ENCODE results near the gene HDHD2. TPM values are rescaled to one million over a fixed set of nuclear protein-coding genes. Genes with fewer than 3 reads are reported as not detected.
"Not testable (repeated sequence)": the region's sequence is repeated elsewhere in the genome, so short reads cannot be mapped to it uniquely, and the experiment has no call there.

The HDHD2 gene
- total and polyA plus RNA-seq, 5 donors, result 23.0 to 39.9 (median 35.4) TPM

DNA sequence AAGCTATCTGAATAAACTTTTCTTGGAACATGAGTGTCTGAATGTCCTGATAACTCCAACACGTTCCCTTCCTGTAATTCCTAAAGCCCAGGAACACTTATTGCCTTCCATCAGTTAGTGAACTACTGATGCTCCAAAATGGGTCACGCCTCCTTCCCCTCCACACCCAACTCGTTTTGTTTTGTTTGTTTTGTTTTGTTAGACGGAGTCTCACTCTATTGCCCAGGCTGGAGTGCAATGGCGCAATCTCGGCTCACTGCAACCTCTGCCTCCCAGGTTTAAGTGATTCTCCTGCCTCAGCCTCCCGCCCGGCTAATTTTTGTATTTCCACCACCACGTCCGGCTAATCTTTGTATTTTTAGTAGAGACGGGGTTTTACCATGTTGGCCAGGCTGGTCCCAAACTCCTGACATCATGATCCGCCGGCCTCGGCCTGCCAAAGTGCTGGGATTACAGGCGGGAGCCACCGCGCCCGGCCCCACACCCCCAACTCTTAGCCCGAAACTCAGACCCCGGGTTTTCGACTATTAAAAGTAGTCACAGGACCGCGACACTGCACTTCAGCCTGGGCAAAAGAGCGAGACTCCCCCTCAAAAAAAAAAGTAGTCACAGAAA, 25.1 kb upstream of the HDHD2 start:
- WGBS, result 4% methylated on average over 24 of the region's 24 CpGs
- peaks cover 8% of the 10 kb centered on the region for H3K4me1 ChIP-seq (ENCODE audit: control insufficient read depth, insufficient read depth, low read length)
- intact Hi-C loops (cut with DNase I), result no loop called here
- H3K9me3 ChIP-seq (ENCODE audit: control insufficient read depth, low read length), result no peaks in the 10 kb centered on the region
- ATAC-seq (peak; percentile 12 to 36), DNase-seq (peak; percentile 20 to 60 (median 49))
- H3K27ac ChIP-seq (ENCODE audit: low read length), result no peak overlapping the region
- H3K4me3 ChIP-seq (ENCODE audit: low read length), result peak overlapping the region; percentile 96
- H3K27me3 ChIP-seq (ENCODE audit: control insufficient read depth, insufficient read depth), result no peaks in the 10 kb centered on the region

DNA sequence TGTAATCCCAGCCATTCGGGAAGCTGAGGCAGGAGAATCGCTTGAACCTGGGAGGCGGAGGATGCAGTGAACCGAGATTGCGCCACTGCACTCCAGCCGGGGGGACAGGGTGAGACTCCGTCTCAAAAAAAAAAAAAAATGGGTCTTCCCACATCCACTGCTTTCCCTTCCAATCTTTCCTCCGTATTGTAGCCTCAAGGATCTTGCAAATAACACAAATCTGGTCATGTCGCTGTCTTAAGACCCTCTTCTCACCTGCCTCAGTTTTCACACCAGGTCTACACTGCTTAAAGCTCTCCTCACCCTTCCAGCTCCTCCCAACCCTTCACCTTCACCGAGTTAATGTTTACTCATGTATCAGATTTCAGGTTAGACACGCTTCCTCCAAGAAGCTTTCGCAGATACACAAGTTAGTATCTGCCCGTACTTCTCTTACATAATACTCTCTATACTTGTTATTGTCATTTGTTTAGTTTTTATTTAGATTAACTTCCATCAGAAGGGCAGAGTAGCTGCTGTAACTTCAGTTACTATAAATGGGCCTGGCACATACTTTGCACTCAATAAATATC, 24.3 kb upstream of the HDHD2 start:
- peaks cover 8% of the 10 kb centered on the region for H3K4me1 ChIP-seq (ENCODE audit: control insufficient read depth, insufficient read depth, low read length)
- ATAC-seq (no peak), DNase-seq (no peak)
- no peaks in the 10 kb centered on the region for H3K27me3 ChIP-seq (ENCODE audit: control insufficient read depth, insufficient read depth)
- H3K4me3 ChIP-seq (ENCODE audit: low read length), result peak overlapping the region; percentile 96
- intact Hi-C loops (cut with DNase I), result no loop called here
- WGBS, result 80% methylated on average over 13 of the region's 13 CpGs
- no peaks in the 10 kb centered on the region for H3K9me3 ChIP-seq (ENCODE audit: control insufficient read depth, low read length)
- no peak overlapping the region for H3K27ac ChIP-seq (ENCODE audit: low read length)

DNA sequence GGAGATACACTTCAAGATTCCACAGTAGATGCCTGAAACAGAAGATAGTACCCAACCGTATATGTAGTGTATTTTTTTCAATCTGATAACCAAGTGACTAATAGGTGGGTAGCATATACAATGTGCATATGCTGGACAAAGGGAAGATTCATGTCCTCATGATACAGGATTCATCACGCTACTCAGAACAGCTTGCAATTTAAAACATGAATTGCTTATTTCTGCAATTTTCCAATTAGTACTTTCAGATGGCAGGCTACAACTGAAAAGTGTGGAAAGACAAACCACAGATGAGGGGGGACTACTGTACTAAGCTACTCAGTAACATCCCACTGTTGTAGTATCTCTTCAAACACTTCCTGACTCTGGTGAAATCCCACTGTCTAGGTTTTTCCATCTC, 22.2 kb upstream of the HDHD2 start:
- H3K27me3 ChIP-seq (ENCODE audit: control insufficient read depth, insufficient read depth), result no peaks in the 10 kb centered on the region
- DNase-seq, result no peak
- peaks cover 8% of the 10 kb centered on the region for H3K4me1 ChIP-seq (ENCODE audit: control insufficient read depth, insufficient read depth, low read length)
- WGBS, result 76% methylated on average over 2 of the region's 2 CpGs
- H3K4me3 ChIP-seq (ENCODE audit: low read length), result no peak overlapping the region
- H3K9me3 ChIP-seq (ENCODE audit: control insufficient read depth, low read length), result no peaks in the 10 kb centered on the region
- no peak overlapping the region for H3K27ac ChIP-seq (ENCODE audit: low read length)
- no peak for ATAC-seq
- intact Hi-C loops (cut with DNase I), result no loop called here

DNA sequence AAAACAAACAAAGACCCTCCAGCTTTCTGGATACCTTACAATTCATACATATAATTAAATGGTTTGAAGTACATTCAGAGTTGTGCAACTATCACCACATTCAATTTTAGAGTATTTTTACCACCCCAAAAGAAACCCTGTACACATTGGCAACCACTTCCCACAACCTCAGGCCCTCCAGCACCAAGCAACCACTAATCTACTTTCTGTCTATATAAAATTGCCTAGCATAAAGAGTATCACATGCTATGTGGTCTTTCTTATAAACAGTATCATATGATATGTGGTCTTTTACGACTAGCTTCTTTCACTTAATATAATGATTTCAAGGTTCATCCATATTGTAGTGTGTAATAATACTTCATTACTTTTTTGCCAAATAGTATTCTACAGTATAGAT, 18.6 kb upstream of the HDHD2 start:
- H3K4me1 ChIP-seq (ENCODE audit: control insufficient read depth, insufficient read depth, low read length), result peaks cover 6% of the 10 kb centered on the region
- intact Hi-C loops (cut with DNase I), result no loop called here
- WGBS, result 81% methylated on average over 1 of the region's 1 CpG

DNA sequence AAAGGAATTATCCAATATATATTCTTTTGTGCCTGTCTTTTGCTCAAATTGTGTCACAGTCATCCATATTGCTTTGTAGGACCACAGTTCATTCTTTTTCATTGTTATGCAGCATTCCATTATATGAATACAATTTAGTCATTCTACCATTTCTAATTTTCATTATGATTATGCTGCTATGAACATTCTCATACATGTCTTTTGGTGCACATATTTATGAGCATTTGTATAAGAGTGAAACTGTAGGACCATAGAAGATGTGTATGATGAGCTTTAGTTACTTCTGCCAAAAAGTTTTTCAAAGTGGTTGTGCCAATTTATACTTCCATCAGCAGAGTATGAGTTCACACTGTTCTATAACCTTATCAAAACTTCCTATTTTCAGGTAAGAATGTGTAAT, 18.2 kb upstream of the HDHD2 start:
- no peak overlapping the region for H3K4me3 ChIP-seq (ENCODE audit: low read length)
- H3K27me3 ChIP-seq (ENCODE audit: control insufficient read depth, insufficient read depth), result no peaks in the 10 kb centered on the region
- intact Hi-C loops (cut with DNase I), result no loop called here
- H3K27ac ChIP-seq (ENCODE audit: low read length), result no peak overlapping the region
- H3K9me3 ChIP-seq (ENCODE audit: control insufficient read depth, low read length), result no peaks in the 10 kb centered on the region
- DNase-seq (no peak), ATAC-seq (no peak)
- peaks cover 3% of the 10 kb centered on the region for H3K4me1 ChIP-seq (ENCODE audit: control insufficient read depth, insufficient read depth, low read length)

More for the DNA sequence above, 18.6 kb upstream of the HDHD2 start:
- H3K4me3 ChIP-seq (ENCODE audit: low read length), result no peak overlapping the region
- no peaks in the 10 kb centered on the region for H3K27me3 ChIP-seq (ENCODE audit: control insufficient read depth, insufficient read depth)
- H3K27ac ChIP-seq (ENCODE audit: low read length), result no peak overlapping the region
- no peak for DNase-seq
- H3K9me3 ChIP-seq (ENCODE audit: control insufficient read depth, low read length), result no peaks in the 10 kb centered on the region
- no peak for ATAC-seq

DNA sequence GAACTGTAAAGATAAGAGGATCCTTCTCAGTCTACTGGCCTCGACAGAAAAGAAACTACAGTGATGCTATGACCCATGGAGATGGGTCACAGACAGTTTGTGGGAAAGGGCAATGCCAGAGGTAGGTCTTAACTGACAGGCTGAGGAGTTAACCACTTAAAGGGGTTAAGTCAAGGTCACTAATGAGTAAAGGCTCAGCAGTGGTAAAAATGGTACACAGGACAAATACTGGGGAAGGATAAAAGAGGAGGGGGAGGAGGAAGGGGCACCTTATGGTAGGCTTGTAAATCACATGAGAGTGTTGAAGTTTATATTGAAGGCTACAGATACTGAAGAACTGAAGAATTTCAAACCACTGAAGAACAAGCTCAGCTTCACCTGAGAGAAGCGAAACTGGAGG, 16.0 kb upstream of the HDHD2 start:
- 74% methylated on average over 2 of the region's 2 CpGs for WGBS
- intact Hi-C loops (cut with DNase I), result no loop called here
- no peak for ATAC-seq

DNA sequence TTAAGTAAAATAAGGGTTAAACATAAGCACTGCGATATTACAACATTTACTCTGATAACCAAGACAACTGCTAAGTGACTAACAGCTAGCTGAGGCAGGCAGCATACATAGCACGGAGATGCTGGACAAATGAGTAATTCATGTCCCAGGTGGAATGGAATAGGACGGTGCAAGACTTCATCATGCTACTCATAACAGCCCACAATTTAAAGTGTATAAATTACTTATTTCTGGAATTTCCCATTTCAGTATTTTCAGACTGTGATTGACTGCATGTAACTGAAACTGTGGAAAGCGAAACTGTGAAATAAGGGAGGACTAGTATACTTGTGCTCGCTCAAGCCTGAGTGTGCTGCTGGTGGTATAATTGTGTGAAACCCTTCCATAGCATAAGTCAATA, 12.9 kb upstream of the HDHD2 start:
- ATAC-seq (no peak), DNase-seq (no peak)
- Histone ChIP-seq H3K27me3 (ENCODE audit: control insufficient read depth, insufficient read depth) (no peaks in the 10 kb centered on the region), H3K27ac (ENCODE audit: low read length) (no peak overlapping the region), H3K4me1 (ENCODE audit: control insufficient read depth, insufficient read depth, low read length) (peaks cover 3% of the 10 kb centered on the region), H3K9me3 (ENCODE audit: control insufficient read depth, low read length) (no peaks in the 10 kb centered on the region), H3K4me3 (ENCODE audit: low read length) (no peak overlapping the region)
- 77% methylated on average over 5 of the region's 5 CpGs for WGBS
- intact Hi-C loops (cut with DNase I), result no loop called here

More for the DNA sequence above, 16.0 kb upstream of the HDHD2 start:
- Histone ChIP-seq H3K4me3 (ENCODE audit: low read length) (no peak overlapping the region), H3K27me3 (ENCODE audit: control insufficient read depth, insufficient read depth) (no peaks in the 10 kb centered on the region), H3K27ac (ENCODE audit: low read length) (no peak overlapping the region), H3K4me1 (ENCODE audit: control insufficient read depth, insufficient read depth, low read length) (peaks cover 3% of the 10 kb centered on the region), H3K9me3 (ENCODE audit: control insufficient read depth, low read length) (no peaks in the 10 kb centered on the region)
- no peak for DNase-seq

DNA sequence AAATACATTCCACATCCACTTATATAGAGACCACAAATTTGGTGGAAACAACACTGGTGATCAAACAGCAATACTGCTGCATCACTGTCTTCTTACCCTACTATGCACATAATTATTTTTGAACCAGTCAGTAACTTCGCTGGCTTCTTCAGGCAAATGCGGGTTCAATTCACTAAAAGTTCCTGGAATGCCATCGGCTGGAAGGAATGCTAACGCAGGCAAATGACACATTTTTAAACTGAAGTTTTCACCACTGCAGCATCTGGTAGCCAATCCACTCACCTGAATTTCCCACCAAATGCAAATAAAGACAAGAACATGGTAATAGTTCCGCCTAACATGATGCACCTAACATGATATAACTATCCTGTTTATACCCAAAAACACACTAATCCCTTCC, 10.0 kb upstream of the HDHD2 start:
- WGBS, result 98% methylated on average over 5 of the region's 5 CpGs
- H3K27me3 ChIP-seq (ENCODE audit: control insufficient read depth, insufficient read depth), result no peaks in the 10 kb centered on the region
- H3K4me3 ChIP-seq (ENCODE audit: low read length), result no peak overlapping the region
- DNase-seq (no peak), ATAC-seq (no peak)
- H3K4me1 ChIP-seq (ENCODE audit: control insufficient read depth, insufficient read depth, low read length), result no peaks in the 10 kb centered on the region
- no peaks in the 10 kb centered on the region for H3K9me3 ChIP-seq (ENCODE audit: control insufficient read depth, low read length)
- intact Hi-C loops (cut with DNase I), result no loop called here
- no peak overlapping the region for H3K27ac ChIP-seq (ENCODE audit: low read length)

DNA sequence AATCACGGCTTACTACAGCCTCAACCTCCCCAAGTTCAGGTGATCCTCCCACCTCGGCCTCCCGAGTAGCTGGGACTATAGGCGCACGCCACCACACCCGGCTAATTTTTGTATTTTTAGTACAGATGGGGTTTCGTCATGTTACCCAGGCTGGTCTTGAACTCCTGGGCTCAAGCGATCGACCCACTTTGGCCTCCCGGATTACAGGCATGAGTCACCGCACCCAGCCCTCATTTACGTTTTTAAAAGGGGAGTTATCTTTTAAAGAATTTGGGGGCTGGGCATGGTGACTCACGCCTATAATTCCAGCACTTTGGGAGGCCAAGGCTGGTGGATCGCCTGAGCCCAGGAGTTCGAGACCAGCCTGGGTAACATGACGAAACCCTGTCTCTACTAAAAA, 8.1 kb upstream of the HDHD2 start:
- ATAC-seq; H3K4me1 ChIP-seq (ENCODE audit: control insufficient read depth, insufficient read depth, low read length); DNase-seq; intact Hi-C loops (cut with DNase I); H3K27ac ChIP-seq (ENCODE audit: low read length); H3K9me3 ChIP-seq (ENCODE audit: control insufficient read depth, low read length); H3K27me3 ChIP-seq (ENCODE audit: control insufficient read depth, insufficient read depth); H3K4me3 ChIP-seq (ENCODE audit: low read length): not testable (repeated sequence)
- 93% methylated on average over 16 of the region's 16 CpGs for WGBS

DNA sequence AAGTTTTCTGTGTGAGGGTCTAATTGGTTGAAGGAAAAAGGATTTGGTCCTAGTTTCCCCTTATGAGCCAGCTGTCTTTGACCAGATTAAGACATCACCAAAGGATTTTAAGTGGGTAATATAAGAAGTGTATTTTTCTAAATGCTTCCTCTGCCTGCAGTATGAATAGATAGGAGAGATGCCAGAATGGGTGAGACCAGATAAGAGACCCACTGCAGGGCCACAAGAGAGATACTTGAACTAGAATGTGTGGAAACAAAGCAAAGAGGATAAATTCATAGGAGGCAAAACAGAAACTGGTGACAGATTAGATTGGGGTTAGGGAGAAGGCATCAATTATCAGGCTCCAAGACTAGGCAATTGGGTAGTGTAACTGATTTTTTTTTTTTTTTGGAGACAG, 1.1 kb upstream of the HDHD2 start:
- DNase-seq (no peak), ATAC-seq (no peak)
- no peaks in the 10 kb centered on the region for H3K9me3 ChIP-seq (ENCODE audit: control insufficient read depth, low read length)
- H3K4me3 ChIP-seq (ENCODE audit: low read length), result no peak overlapping the region
- peak overlapping the region; percentile 80 for H3K27ac ChIP-seq (ENCODE audit: low read length)
- intact Hi-C loops (cut with DNase I), result no loop called here
- no peaks in the 10 kb centered on the region for H3K27me3 ChIP-seq (ENCODE audit: control insufficient read depth, insufficient read depth)
- H3K4me1 ChIP-seq (ENCODE audit: control insufficient read depth, insufficient read depth, low read length), result peaks cover 2% of the 10 kb centered on the region

DNA sequence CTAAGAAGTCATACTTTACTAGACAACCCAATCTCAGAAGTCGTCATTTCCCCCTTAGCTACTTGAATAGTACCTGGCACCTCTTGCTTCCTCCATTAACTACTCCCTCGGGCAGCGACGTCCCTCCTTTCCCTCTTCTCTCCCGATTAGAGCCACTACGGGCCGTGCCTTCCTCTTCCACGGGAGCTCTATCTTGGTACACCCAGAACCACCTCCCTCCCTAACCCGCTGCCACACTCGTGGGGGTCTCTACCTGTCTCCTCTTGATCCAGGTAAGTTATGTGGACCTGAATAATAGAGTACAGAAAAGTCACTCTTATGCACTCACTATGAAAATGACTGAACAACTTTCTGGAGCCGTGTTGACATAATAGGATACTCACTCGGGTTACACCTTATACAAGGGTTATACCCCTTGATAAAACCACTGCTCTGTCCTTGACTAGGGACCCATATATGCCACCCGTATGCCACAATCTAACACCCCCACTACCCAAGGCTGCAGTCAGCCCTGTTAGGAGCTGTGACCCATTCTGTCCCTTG, 595 bp upstream of the HDHD2 start:
- Histone ChIP-seq H3K4me1 (ENCODE audit: control insufficient read depth, insufficient read depth, low read length) (peaks cover 2% of the 10 kb centered on the region), H3K27ac (ENCODE audit: low read length) (peak overlapping the region; percentile 80), H3K9me3 (ENCODE audit: control insufficient read depth, low read length) (no peaks in the 10 kb centered on the region), H3K27me3 (ENCODE audit: control insufficient read depth, insufficient read depth) (no peaks in the 10 kb centered on the region), H3K4me3 (ENCODE audit: low read length) (peak overlapping the region; percentile 72)
- DNase-seq (peak in 1 of 3 donors; percentile 44), ATAC-seq (peak; percentile 29 to 47)
- intact Hi-C loops (cut with DNase I), result no loop called here
- 5% methylated on average over 13 of the region's 13 CpGs for WGBS

Data from right cardiac atrium (tissue), 5 donors.